IMR-90 (cell line): ENCODE results near the gene NMUR2. TPM values are rescaled to one million over a fixed set of nuclear protein-coding genes. Genes with fewer than 3 reads are reported as not detected.

ENCODE experiments used
- ATAC-seq: fragments of 200-7000 bp; cut with Tn5 transposase; 2 replicates; pipeline ENCODE4 v1.9.1; 2020; ENCODE audit warnings: low read depth, mild to moderate bottlenecking, moderate library complexity
- BruUV-seq: library from RNA; stranded (reverse); fragments of 400-500 nt; replicated peaks from 2 replicates; lab custom pipeline; 2021; lab: Mats Ljungman, UMichigan
- CTCF ChIA-PET: fragments of 300-600 bp; formaldehyde crosslinking; extraction: SDS; loops from one replicate; lab custom pipeline; 2021; ENCODE audit warnings: antibody characterized with exemption; lab: Yijun Ruan, JAX
- POLR2A ChIA-PET: fragments of 300-600 bp; sonication (Branson Sonifier 250); formaldehyde crosslinking; loops from one replicate; lab custom pipeline; 2022; ENCODE audit warnings: antibody characterized with exemption; ENCODE audit not compliant: unreplicated experiment; lab: Charles Lee
- DNase-seq: peaks from one replicate; pipeline ENCODE4 v3.0.0; 2013
- H2AFZ ChIP-seq: replicated peaks from 2 replicates; pipeline ENCODE3; 2013; ENCODE audit warnings: low read length, mild to moderate bottlenecking; ENCODE audit not compliant: poor library complexity
- H2AK5ac ChIP-seq: 2 replicates; pipeline ENCODE4 v1.6.1; 2013; ENCODE audit warnings: low read depth, low read length, inconsistent platforms
- H2AK9ac ChIP-seq: replicated peaks from 2 replicates; pipeline ENCODE3; 2013; ENCODE audit warnings: mild to moderate bottlenecking, low read depth, low read length, moderate library complexity; ENCODE audit not compliant: poor library complexity
- H2BK120ac ChIP-seq: 2 replicates; pipeline ENCODE4 v1.6.1; 2013; ENCODE audit warnings: low read depth, low read length, inconsistent platforms
- H2BK15ac ChIP-seq: 3 replicates; pipeline ENCODE4 v1.6.1; 2013; ENCODE audit warnings: low read depth, low read length, inconsistent platforms
- H2BK20ac ChIP-seq: 2 replicates; pipeline ENCODE4 v1.6.1; 2013; ENCODE audit warnings: low read depth, mild to moderate bottlenecking, inconsistent platforms, low read length, moderate library complexity
- H2BK5ac ChIP-seq: 2 replicates; pipeline ENCODE4 v1.6.1; 2013; ENCODE audit warnings: mild to moderate bottlenecking, low read depth, low read length, inconsistent platforms; ENCODE audit not compliant: poor library complexity, severe bottlenecking
- H3K14ac ChIP-seq: replicated peaks from 2 replicates; pipeline ENCODE4 v1.6.1; 2013; ENCODE audit warnings: low read depth, low read length, inconsistent platforms
- H3K18ac ChIP-seq: 2 replicates; pipeline ENCODE4 v1.6.1; 2013; ENCODE audit warnings: low read depth, low read length, control low read depth
- H3K23ac ChIP-seq: 2 replicates; pipeline ENCODE4 v1.6.1; 2013; ENCODE audit warnings: low read depth, low read length, inconsistent platforms
- H3K27ac ChIP-seq: 2 replicates; pipeline ENCODE4 v1.5.1; 2013; ENCODE audit warnings: mild to moderate bottlenecking, control low read depth, low read length; ENCODE audit not compliant: insufficient read depth
- H3K27me3 ChIP-seq: 2 replicates; pipeline ENCODE4 v1.6.1; 2013; ENCODE audit warnings: low read length; ENCODE audit not compliant: control insufficient read depth, insufficient read depth
- H3K36me3 ChIP-seq: 2 replicates; pipeline ENCODE4 v1.6.1; 2013; ENCODE audit warnings: low read length, mixed read lengths; ENCODE audit not compliant: control insufficient read depth, insufficient read depth
- H3K4ac ChIP-seq: 2 replicates; pipeline ENCODE4 v1.6.1; 2013; ENCODE audit warnings: low read depth, low read length, inconsistent platforms
- H3K4me1 ChIP-seq: 2 replicates; pipeline ENCODE4 v1.6.1; 2013; ENCODE audit warnings: low read length, mixed read lengths; ENCODE audit not compliant: control insufficient read depth, insufficient read depth
- H3K4me2 ChIP-seq: 2 replicates; pipeline ENCODE4 v1.6.1; 2013; ENCODE audit warnings: low read depth, mild to moderate bottlenecking, control low read depth, low read length, moderate library complexity
- H3K4me3 ChIP-seq: 2 replicates; pipeline ENCODE4 v1.5.1; 2013; ENCODE audit warnings: low read depth, mild to moderate bottlenecking, control low read depth, low read length, moderate library complexity; ENCODE audit not compliant: insufficient read depth
- H3K56ac ChIP-seq: 2 replicates; pipeline ENCODE4 v1.6.1; 2013; ENCODE audit warnings: low read length, inconsistent platforms; ENCODE audit not compliant: insufficient read depth; ENCODE audit errors: extremely low read depth
- H3K79me1 ChIP-seq, 2 experiments: 2 replicates each; pipeline ENCODE4 v1.6.1; 2013; ENCODE audit warnings: low read length in 2 of 2, inconsistent platforms in 1 of 2, low read depth in 1 of 2
- H3K9ac ChIP-seq: 2 replicates; pipeline ENCODE4 v1.6.1; 2013; ENCODE audit warnings: low read depth, low read length, control low read depth
- H3K9me1 ChIP-seq: 2 replicates; pipeline ENCODE4 v1.6.1; 2013; ENCODE audit warnings: low read length, inconsistent platforms; ENCODE audit not compliant: insufficient read depth
- H3K9me3 ChIP-seq: 2 replicates; pipeline ENCODE4 v1.6.1; 2013; ENCODE audit warnings: low read length; ENCODE audit not compliant: control insufficient read depth, insufficient read depth
- H4K20me1 ChIP-seq: 2 replicates; pipeline ENCODE4 v1.6.1; 2013; ENCODE audit warnings: low read length, inconsistent platforms; ENCODE audit not compliant: insufficient read depth
- H4K5ac ChIP-seq: 2 replicates; pipeline ENCODE4 v1.6.1; 2013; ENCODE audit warnings: mild to moderate bottlenecking, low read depth, low read length, control low read depth
- H4K8ac ChIP-seq, 2 experiments: 2 replicates each; pipeline ENCODE4 v1.6.1; 2013; ENCODE audit warnings: low read depth in 2 of 2, low read length in 2 of 2, control low read depth in 1 of 2, inconsistent platforms in 1 of 2
- H4K91ac ChIP-seq: 2 replicates; pipeline ENCODE4 v1.6.1; 2013; ENCODE audit warnings: low read depth, low read length, inconsistent platforms; ENCODE audit not compliant: insufficient read depth
- BHLHE40 ChIP-seq: fragments of 150-350 bp; IDR thresholded peaks from 2 replicates; pipeline ENCODE4 v1.6.1; 2016; ENCODE audit warnings: mild to moderate bottlenecking, low read depth, low read length
- CEBPB ChIP-seq: IDR thresholded peaks from 2 replicates; pipeline ENCODE4 v1.6.1; 2012; ENCODE audit warnings: low read depth, low read length, improper control_type of control experiment
- CHD1 ChIP-seq: IDR thresholded peaks from 2 replicates; pipeline ENCODE4 v1.6.1; 2012; ENCODE audit warnings: low read depth, low read length, improper control_type of control experiment
- ELK1 ChIP-seq: fragments of 150-350 bp; IDR thresholded peaks from 2 replicates; pipeline ENCODE4 v1.6.1; 2016; ENCODE audit warnings: low read depth, mild to moderate bottlenecking, low read length, moderate library complexity, borderline replicate concordance
- FOS ChIP-seq: fragments of 150-350 bp; IDR thresholded peaks from 2 replicates; pipeline ENCODE4 v1.6.1; 2016; ENCODE audit warnings: low read depth, low read length
- MAFK ChIP-seq: IDR thresholded peaks from 2 replicates; pipeline ENCODE4 v1.6.1; 2012; ENCODE audit warnings: low read depth, low read length, improper control_type of control experiment
- NFE2L2 ChIP-seq: fragments of 150-350 bp; IDR thresholded peaks from 2 replicates; pipeline ENCODE4 v1.6.1; 2016; ENCODE audit warnings: low read depth, mild to moderate bottlenecking, low read length
- POLR2A ChIP-seq: IDR thresholded peaks from 2 replicates; pipeline ENCODE4 v1.6.1; 2012; ENCODE audit warnings: mild to moderate bottlenecking, low read depth, low read length
- RAD21 ChIP-seq: IDR thresholded peaks from 2 replicates; pipeline ENCODE4 v1.6.1; 2012; ENCODE audit warnings: low read length, improper control_type of control experiment
- RCOR1 ChIP-seq: IDR thresholded peaks from 2 replicates; pipeline ENCODE4 v1.6.1; 2012; ENCODE audit warnings: mild to moderate bottlenecking, low read length, improper control_type of control experiment; ENCODE audit not compliant: insufficient replicate concordance
- RFX5 ChIP-seq: IDR thresholded peaks from 2 replicates; pipeline ENCODE4 v1.8.0; 2012; ENCODE audit warnings: low read depth, mild to moderate bottlenecking, low read length, moderate library complexity
- SMC3 ChIP-seq: fragments of 150-350 bp; IDR thresholded peaks from 2 replicates; pipeline ENCODE4 v1.6.1; 2016; ENCODE audit warnings: low read depth, mild to moderate bottlenecking, antibody characterized with exemption, low read length, moderate library complexity
- USF2 ChIP-seq: fragments of 150-350 bp; IDR thresholded peaks from 2 replicates; pipeline ENCODE4 v1.6.1; 2017; ENCODE audit warnings: mild to moderate bottlenecking, antibody characterized with exemption, low read length, low read depth
- WGBS, 2 experiments: methylation state at CpG; one replicate each; pipeline versions ENCODE4 v1.1.5 to v1.1.7; 2013; ENCODE audit warnings: missing lambda C conversion rate in 2 of 2; ENCODE audit not compliant: insufficient read length in 1 of 2; ENCODE audit errors: extremely low coverage in 2 of 2; 5-methylcytosine and 5-hydroxymethylcytosine counted together
- dilution Hi-C: fragments of 300-500 bp; cut with HindIII; formaldehyde crosslinking; loops from one replicate; pipeline ENCODE4 v1.14.3; 2018; ENCODE audit warnings: low sequenced_read_pairs; ENCODE audit not compliant: unreplicated experiment
- in situ Hi-C: fragments of 300-500 bp; cut with MboI; formaldehyde crosslinking; loops from 3 replicates; pipeline ENCODE4 v1.14.3; 2019; ENCODE audit warnings: low sequenced_read_pairs, inconsistent platforms, mixed read lengths
- intact Hi-C: fragments of 100-400 bp; cut with micrococcal nuclease; formaldehyde crosslinking; loops from 2 replicates; pipeline ENCODE4 v1.10.0; 2022
- polyA plus RNA-seq, 3 experiments: library from polyadenylated mRNA; depleted of rRNA; stranded (reverse); fragments of >200 nt; gene quantifications; 2 replicates each; pipeline ENCODE4 v1.2.3, GENCODE V29; 2012; ENCODE audit warnings: low replicate concordance in 1 of 3
- total RNA-seq: library from RNA; depleted of rRNA; stranded (reverse); fragments of >200 nt; gene quantifications from 2 replicates; pipeline ENCODE4 v1.2.3, GENCODE V29; 2012

The NMUR2 gene
- total and polyA plus RNA-seq, 2 of the 4 experiments (the other 2 are of a cell fraction): not detected

GRCh38 chr5:152356506-152356905, 48.6 kb downstream of the NMUR2 start:
- ATAC-seq (no peak), DNase-seq (no peak)
- CTCF ChIA-PET: no interaction called here
- Histone ChIP-seq H2AK9ac (no peak overlapping the region), H3K56ac (no peak overlapping the region), H3K9ac (no peak overlapping the region), H3K79me1 (no peaks in the 10 kb centered on the region), H3K27ac (no peak overlapping the region), H2BK15ac (no peak overlapping the region), H2BK120ac (no peak overlapping the region), H4K91ac (no peak overlapping the region), H2AK5ac (no peak overlapping the region), H4K5ac (no peak overlapping the region), H3K4me2 (no peak overlapping the region), H3K18ac (no peak overlapping the region), H3K4me3 (no peak overlapping the region), H4K8ac (no peak overlapping the region), H3K36me3 (no peaks in the 10 kb centered on the region), H3K23ac (no peak overlapping the region), H3K27me3 (no peaks in the 10 kb centered on the region), H3K9me1 (no peaks in the 10 kb centered on the region), H2AFZ (no peak overlapping the region), H3K9me3 (peaks cover 2% of the 10 kb centered on the region; the same call in 1 of the 2 replicates), H2BK20ac (no peak overlapping the region), H3K4me1 (no peaks in the 10 kb centered on the region), H3K4ac (no peak overlapping the region), H2BK5ac (no peak overlapping the region), H4K20me1 (no peaks in the 10 kb centered on the region), H3K14ac (no peak overlapping the region)
- intact Hi-C loops (no loop called here), in situ Hi-C loops (no loop called here), dilution Hi-C loops (no loop called here)
- TF ChIP-seq CEBPB (no peak), FOS (no peak), RFX5 (no peak), CHD1 (no peak), USF2 (no peak), NFE2L2 (no peak), MAFK (no peak), SMC3 (no peak), RCOR1 (no peak), POLR2A (no peak), BHLHE40 (no peak), ELK1 (no peak), RAD21 (no peak)
- POLR2A ChIA-PET: no interaction called here
- no CpG with 5 or more reads among the region's 2 CpGs for WGBS, 2 experiments
- BruUV-seq: no TSS peak
